ENCODE data around the gene SLC41A3.

- TF ChIP-seq EZH2 (IDR thresholded peaks at IDR 0.05; ENCODE audit: borderline replicate concordance, control insufficient read depth, low read depth, low read length) (no peak), REST (IDR thresholded peaks at IDR 0.05; ENCODE audit: low read depth, low read length) (no peak)
Measured at GRCh38 chr3:126130981-126131745, 47.2 kb upstream of the SLC41A3 start.
